ENCODE data around the gene TEF.

The TEF gene

GRCh38 chr22:41408665-41409064 is 26.9 kb downstream of the TEF start:
- TF ChIP-seq TSHZ2 (CRISPR knock-in tag; IDR thresholded peaks at IDR 0.05) (no peak), POU6F1 (CRISPR knock-in tag; IDR thresholded peaks at IDR 0.05; ENCODE audit: borderline replicate concordance, low read depth) (no peak), TOX (CRISPR knock-in tag; IDR thresholded peaks at IDR 0.05; ENCODE audit: borderline replicate concordance) (no peak), CREB5 (CRISPR knock-in tag; IDR thresholded peaks at IDR 0.05; ENCODE audit: low read depth) (no peak), ZFP3 (CRISPR knock-in tag; IDR thresholded peaks at IDR 0.05) (no peak), ZFP30 (CRISPR knock-in tag; IDR thresholded peaks at IDR 0.05) (no peak), PATZ1 (CRISPR knock-in tag; IDR thresholded peaks at IDR 0.05; ENCODE audit: borderline replicate concordance) (no peak)
- no peak for ATAC-seq

GRCh38 chr22:41410311-41410751 is 28.6 kb downstream of the TEF start:
- no peak for TF ChIP-seq TSHZ2 (CRISPR knock-in tag; IDR thresholded peaks at IDR 0.05)
- no peak for TF ChIP-seq CSDC2 (CRISPR knock-in tag; IDR thresholded peaks at IDR 0.05)
- no peak for TF ChIP-seq ZFP3 (CRISPR knock-in tag; IDR thresholded peaks at IDR 0.05)
- TF ChIP-seq ESRRG (CRISPR knock-in tag; IDR thresholded peaks at IDR 0.05) = no peak
- no peak for TF ChIP-seq CSRNP3 (CRISPR knock-in tag; IDR thresholded peaks at IDR 0.05)
- TF ChIP-seq ZNF70 (CRISPR knock-in tag; IDR thresholded peaks at IDR 0.05) = no peak
- TF ChIP-seq ARNTL (CRISPR knock-in tag; IDR thresholded peaks at IDR 0.05; ENCODE audit: borderline replicate concordance, low read depth) = no peak
- no peak for TF ChIP-seq RARB (CRISPR knock-in tag; IDR thresholded peaks at IDR 0.05)
- TF ChIP-seq TOX (CRISPR knock-in tag; IDR thresholded peaks at IDR 0.05; ENCODE audit: borderline replicate concordance) = no peak
- no peak for TF ChIP-seq TCF4 (CRISPR knock-in tag; IDR thresholded peaks at IDR 0.05; ENCODE audit: borderline replicate concordance)
- TF ChIP-seq GLIS3 (CRISPR knock-in tag; IDR thresholded peaks at IDR 0.05) = no peak
- TF ChIP-seq ZNF565 (CRISPR knock-in tag; conservative IDR thresholded peaks at IDR 0.05; ENCODE audit: low read depth) = no peak
- no peak for TF ChIP-seq ISL1 (CRISPR knock-in tag; IDR thresholded peaks at IDR 0.05)
- TF ChIP-seq POU6F1 (CRISPR knock-in tag; IDR thresholded peaks at IDR 0.05; ENCODE audit: borderline replicate concordance, low read depth) = no peak
- TF ChIP-seq ZC3H10 (CRISPR knock-in tag; IDR thresholded peaks at IDR 0.05) = no peak
- TF ChIP-seq SNAI2 (CRISPR knock-in tag; IDR thresholded peaks at IDR 0.05) = no peak
- TF ChIP-seq PPARA (CRISPR knock-in tag; IDR thresholded peaks at IDR 0.05; ENCODE audit: borderline replicate concordance) = no peak
- TF ChIP-seq ZFP30 (CRISPR knock-in tag; IDR thresholded peaks at IDR 0.05) = no peak
- TF ChIP-seq PATZ1 (CRISPR knock-in tag; IDR thresholded peaks at IDR 0.05; ENCODE audit: borderline replicate concordance) = no peak
- ATAC-seq = no peak

Measured in SK-N-SH treated with all-trans-retinoic acid at 6 μM for 48 hours (cell line).